Activated T-cell treated with anti-CD3 and anti-CD28 coated beads for 24 hours (primary cell): ENCODE results near the gene RTN4RL1.
A peak's percentile ranks its signal among the peaks of the same experiment; 100 is the strongest.

Source experiments
- DNase-seq: peaks from one replicate; pipeline ENCODE4 v3.0.0-alpha.2; 2020; ENCODE audit warnings: low read depth

Gene RTN4RL1

GRCh38 chr17:2025220-2025621, at the start of gene RTN4RL1:
Gene RTN4RL1, minus strand, starts transcription at chr17:2025334. Its CDS starts 469 bp downstream, at chr17:2024865.
- DNase-seq = peak; percentile 64

DNA sequence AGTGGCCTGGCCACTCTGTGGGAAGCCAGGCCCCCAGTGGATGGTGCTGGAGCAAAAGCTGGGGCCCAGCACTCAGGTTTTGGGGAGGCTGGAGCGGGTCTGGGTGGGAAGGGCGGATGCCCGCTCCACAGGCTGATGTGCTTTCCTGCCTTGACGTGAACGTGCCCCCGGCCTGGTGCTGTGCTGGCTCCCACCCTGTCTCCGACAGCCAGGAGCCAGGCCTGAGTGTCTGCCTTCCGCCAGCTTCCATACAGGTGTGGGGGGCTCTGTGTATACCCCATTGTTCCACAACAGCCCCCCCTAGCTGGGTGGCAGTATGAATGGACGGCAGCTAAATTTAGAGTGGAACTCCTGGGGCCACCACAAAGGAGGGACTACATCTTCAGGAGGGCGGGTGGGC, 49.8 kb upstream of the RTN4RL1 start:
- DNase-seq = no peak

DNA sequence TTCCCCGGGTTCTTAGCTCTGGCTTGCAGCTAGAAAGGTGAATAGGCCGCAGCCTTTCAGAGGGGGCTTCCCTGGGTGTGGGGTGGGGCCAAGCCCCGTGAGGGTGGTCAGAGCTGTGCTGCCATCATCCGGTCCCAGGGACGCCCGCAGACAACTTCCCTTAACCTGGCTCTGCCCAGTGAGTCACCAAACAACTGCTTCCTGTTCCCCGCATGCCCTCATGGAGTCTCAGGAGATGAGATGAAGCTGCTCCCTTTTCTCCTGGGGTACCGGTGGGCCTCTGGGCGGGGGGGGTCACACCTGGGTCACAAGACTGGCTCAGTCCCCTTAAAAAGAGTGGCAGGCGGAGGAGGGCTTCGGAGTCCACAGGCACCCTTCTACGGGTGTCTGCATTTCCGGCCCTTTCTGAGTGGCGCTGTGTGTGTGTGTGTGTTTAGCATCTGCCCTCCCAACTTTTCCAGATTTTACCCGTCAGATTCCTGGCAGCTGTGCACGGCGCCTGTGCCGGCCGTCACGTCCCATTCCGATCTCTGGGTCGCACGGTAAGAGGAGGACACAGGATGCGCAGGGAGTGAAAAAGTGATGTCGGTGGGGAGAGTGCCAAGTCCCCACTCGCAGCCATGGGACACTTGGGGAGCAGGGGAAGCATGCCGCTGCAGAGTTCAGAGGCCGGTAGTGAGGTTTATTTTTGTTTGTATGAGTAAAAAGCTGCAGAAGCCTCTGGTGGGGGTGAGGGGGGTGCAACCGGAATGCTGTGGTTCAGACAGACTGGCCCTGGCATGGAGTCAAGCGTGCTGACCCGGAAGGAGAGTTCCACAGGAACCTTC, 46.5 kb upstream of the RTN4RL1 start:
- DNase-seq = no peak

DNA sequence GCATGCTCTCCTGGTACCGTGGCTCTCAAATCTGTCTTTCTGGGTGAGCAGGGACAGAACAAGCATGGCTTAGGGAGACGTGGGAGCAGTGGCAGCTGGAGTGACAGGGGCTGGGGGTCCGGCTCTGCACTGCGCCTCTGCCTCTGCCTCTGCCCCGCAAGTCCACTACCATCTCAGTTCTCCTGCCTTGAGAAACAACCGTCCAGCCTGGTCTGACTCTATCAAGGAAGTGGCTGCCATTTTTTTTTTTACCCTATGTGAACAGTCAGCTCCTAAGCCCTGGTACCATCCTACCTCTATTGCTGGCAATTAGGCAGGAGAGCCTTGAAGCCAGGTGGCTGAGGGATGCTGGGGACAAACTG, 45.9 kb upstream of the RTN4RL1 start:
- no peak for DNase-seq

- peak; percentile 65 for DNase-seq
Observed at GRCh38 chr17:2070241-2071023, 45.3 kb upstream of the RTN4RL1 start.

- no peak for DNase-seq
Observed at GRCh38 chr17:2068519-2069051, 43.5 kb upstream of the RTN4RL1 start.

DNA sequence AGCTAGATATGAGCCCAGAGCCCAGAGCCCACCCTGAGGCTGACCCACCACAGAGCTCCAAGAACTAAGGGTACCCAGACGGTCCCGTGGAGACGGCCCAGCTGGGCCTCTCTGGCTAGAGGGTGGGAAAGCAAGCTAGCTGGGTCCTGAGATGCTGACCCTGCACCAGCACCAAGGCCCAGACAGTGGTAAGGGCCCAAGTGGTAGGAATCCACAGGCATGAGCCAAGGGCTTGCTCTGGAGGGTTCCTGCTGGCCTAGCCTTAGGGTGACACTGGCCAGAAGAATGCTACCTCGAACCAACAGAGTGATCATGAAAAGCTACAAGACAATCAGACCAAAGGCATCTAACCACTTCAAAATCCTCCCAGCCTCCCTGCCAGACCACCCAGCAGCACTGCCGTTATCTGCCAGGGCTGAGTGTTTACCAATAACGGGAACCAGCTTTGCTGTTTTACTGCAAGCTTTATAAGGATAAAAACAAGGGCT, 42.9 kb upstream of the RTN4RL1 start:
- DNase-seq = no peak

- no peak for DNase-seq
Observed at GRCh38 chr17:2067608-2068024, 42.5 kb upstream of the RTN4RL1 start.

GRCh38 chr17:2067048-2067561, 42.0 kb upstream of the RTN4RL1 start:
- no peak for DNase-seq

DNA sequence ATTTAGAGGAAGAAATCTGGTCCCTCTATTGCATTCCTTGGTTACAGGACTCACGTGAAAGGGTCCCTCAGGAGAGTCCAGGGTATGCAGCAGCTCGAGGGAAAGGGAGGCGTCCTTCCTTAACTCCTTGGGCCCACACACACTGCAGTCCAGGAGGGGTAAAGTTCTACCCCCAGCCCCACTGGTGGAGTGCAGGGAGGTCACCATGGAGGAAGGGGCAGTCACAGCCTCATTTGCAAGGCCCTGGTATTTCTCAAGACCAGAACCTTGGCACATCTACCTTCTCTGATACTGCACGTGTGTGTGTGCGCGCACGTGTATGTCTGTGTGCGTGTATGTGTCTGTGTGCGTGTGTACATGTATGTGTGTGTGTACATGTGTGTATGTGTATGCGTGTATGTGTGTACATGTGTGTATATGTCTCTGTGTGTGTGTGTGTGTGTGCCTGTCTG, 40.8 kb upstream of the RTN4RL1 start:
- DNase-seq = no peak

- no peak for DNase-seq
Observed at GRCh38 chr17:2064980-2065785, 40.0 kb upstream of the RTN4RL1 start.

- DNase-seq = no peak
Observed at GRCh38 chr17:2064520-2064971, 39.4 kb upstream of the RTN4RL1 start.

GRCh38 chr17:2064147-2064489, 39.0 kb upstream of the RTN4RL1 start:
- no peak for DNase-seq

- DNase-seq = no peak
Observed at GRCh38 chr17:2063261-2064146, 38.4 kb upstream of the RTN4RL1 start.

DNA sequence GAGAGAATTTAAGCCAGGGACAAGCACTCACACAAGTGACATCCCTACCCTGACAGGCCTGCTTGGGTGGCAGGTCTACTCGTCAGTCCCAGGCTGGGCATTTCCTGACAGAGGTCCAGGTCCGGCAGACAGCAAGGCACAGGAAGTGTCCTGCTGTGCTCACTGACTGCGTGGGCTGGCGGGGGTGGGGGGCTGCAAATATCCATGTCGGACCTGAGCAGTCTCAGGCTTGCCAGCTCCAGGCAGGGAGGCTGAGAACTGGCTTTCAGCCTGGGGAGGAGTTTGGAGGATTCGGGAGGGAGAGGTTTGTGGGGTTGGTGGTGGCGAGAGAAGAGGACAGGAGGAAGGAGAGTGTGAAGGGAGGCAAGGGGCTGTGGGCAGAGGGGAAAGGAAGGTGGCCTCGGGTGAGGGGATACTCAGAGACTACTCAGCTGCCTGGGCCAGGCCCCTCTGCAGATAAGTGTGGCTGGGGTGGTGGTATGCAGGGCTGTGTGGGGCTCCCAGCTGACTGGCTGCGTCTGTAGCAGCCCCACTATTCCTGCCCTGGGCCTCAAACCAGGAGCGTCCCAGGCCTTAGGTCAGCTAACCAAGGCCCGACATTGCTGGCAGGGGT, 37.5 kb upstream of the RTN4RL1 start:
- no peak for DNase-seq

- no peak for DNase-seq
Observed at GRCh38 chr17:2061441-2061958, 36.4 kb upstream of the RTN4RL1 start.

- no peak for DNase-seq
Observed at GRCh38 chr17:2060681-2061440, 35.7 kb upstream of the RTN4RL1 start.

DNA sequence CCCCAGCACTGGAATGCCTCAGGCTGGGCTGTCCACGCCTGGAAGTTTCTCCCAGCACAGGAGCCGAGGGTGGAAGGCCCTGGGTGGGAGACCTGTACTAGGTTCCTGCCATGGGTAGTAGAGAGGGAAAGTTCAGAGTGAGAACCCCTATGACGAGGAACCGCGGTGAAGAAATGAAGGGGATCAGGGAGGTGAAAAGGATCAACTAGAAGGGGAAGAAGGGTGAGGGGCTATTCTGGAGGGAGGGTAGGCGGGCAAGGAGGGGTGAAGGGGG, 35.2 kb upstream of the RTN4RL1 start:
- no peak for DNase-seq

GRCh38 chr17:2059547-2060384, 34.6 kb upstream of the RTN4RL1 start:
- DNase-seq = no peak
